Brain microvascular endothelial cell (primary cell): ENCODE data around the gene OPN5.

Experiments used
- DNase-seq: peaks from one replicate; pipeline ENCODE4 v3.0.0-alpha.2; 2020
- H3K27ac ChIP-seq: fragments of 250-450 bp; sonication (Bioruptor Pico); 2 replicates; pipeline ENCODE4 v1.5.1; 2020; ENCODE audit warnings: mild to moderate bottlenecking, moderate library complexity
- H3K27me3 ChIP-seq: fragments of 250-450 bp; sonication (Bioruptor Pico); replicated peaks from 2 replicates; pipeline ENCODE4 v1.5.1; 2020; ENCODE audit warnings: mild to moderate bottlenecking
- H3K36me3 ChIP-seq: fragments of 250-450 bp; sonication (Bioruptor Pico); replicated peaks from 2 replicates; pipeline ENCODE4 v1.5.1; 2020; ENCODE audit warnings: mild to moderate bottlenecking
- H3K4me3 ChIP-seq: 2 replicates; pipeline ENCODE4 v1.5.1; 2011; ENCODE audit warnings: low read depth, mild to moderate bottlenecking, control low read depth, low read length, moderate library complexity
- CTCF ChIP-seq: IDR thresholded peaks from 2 replicates; pipeline ENCODE4 v1.5.1; 2011; ENCODE audit warnings: low read depth, mild to moderate bottlenecking, moderate library complexity, low read length, control low read depth, inconsistent platforms; ENCODE audit errors: missing control alignments
- in situ Hi-C: cut with HindIII; loops from 2 replicates; pipeline ENCODE4 v1.10.0; 2017; ENCODE audit warnings: low sequenced_read_pairs, low pct_ligation_motif_present

OPN5 gene

GRCh38 chr6:47781732-47782131, at the start of gene OPN5:
Gene OPN5 (plus strand): TSS chr6:47782032. CDS start chr6:47782067, 35 bp downstream.
- no peaks in the 10 kb centered on the region for H3K36me3 ChIP-seq
- H3K27ac ChIP-seq, result no peak within 1 kb of the TSS
- no peak for DNase-seq
- TF ChIP-seq CTCF, result no peak
- no peak within 1 kb of the TSS for H3K4me3 ChIP-seq
- H3K27me3 ChIP-seq, result no peaks in the 10 kb centered on the region
- in situ Hi-C loops, result no loop called here

GRCh38 chr6:47733879-47734558, 47.8 kb upstream of the OPN5 start:
- in situ Hi-C loops, result no loop called here
- Histone ChIP-seq H3K4me3 (no peak overlapping the region), H3K27ac (no peak overlapping the region), H3K27me3 (no peaks in the 10 kb centered on the region), H3K36me3 (no peaks in the 10 kb centered on the region)
- no peak for DNase-seq
- TF ChIP-seq CTCF, result peak; percentile 22

- in situ Hi-C loops, result no loop called here
- no peak for DNase-seq
Observed at GRCh38 chr6:47734831-47735481, 46.9 kb upstream of the OPN5 start.

DNA sequence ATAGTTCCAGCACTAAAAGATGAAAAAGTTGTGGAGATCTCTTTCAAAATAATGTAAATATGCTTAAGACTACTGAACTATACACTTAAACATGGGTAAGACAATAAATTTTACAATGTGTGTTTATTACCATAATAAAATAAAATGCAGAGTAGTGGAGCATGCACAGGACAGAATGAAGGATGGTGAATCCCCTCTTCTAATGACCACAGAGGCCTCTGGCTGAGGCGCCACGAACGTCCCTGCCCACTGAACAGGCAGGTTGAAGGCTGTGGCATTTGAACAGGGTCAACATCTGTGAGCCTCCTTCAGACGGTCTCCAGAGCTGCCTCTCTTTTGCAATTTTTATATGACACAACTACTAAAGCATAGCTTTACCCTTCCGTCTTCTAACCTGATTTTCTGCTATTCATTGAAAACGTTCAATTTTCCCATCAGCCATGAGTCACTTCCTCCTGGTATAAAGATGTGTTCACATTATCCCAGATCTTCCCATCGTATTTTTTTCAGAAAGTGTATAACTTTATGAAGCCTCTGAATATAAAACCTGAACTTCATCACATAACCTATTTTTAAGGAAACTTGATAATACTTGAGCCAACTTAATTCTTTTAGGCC, 45.6 kb upstream of the OPN5 start:
- no peaks in the 10 kb centered on the region for H3K27me3 ChIP-seq
- H3K27ac ChIP-seq, result no peak overlapping the region
- no peak for TF ChIP-seq CTCF
- in situ Hi-C loops, result no loop called here
- no peak for DNase-seq
- no peak overlapping the region for H3K4me3 ChIP-seq
- no peaks in the 10 kb centered on the region for H3K36me3 ChIP-seq

More at GRCh38 chr6:47734831-47735481, 46.9 kb upstream of the OPN5 start:
- no peak for TF ChIP-seq CTCF
- H3K4me3 ChIP-seq, result no peak overlapping the region
- no peak overlapping the region for H3K27ac ChIP-seq
- H3K36me3 ChIP-seq, result no peaks in the 10 kb centered on the region
- no peaks in the 10 kb centered on the region for H3K27me3 ChIP-seq

- TF ChIP-seq CTCF, result no peak
Observed at GRCh38 chr6:47737406-47737805, 44.4 kb upstream of the OPN5 start.

More at GRCh38 chr6:47737406-47737805, 44.4 kb upstream of the OPN5 start:
- in situ Hi-C loops, result no loop called here
- Histone ChIP-seq H3K4me3 (no peak overlapping the region), H3K36me3 (no peaks in the 10 kb centered on the region), H3K27me3 (no peaks in the 10 kb centered on the region), H3K27ac (no peak overlapping the region)
- DNase-seq, result no peak
